HG03039 (cell line): Measurements from ENCODE around the gene RABGAP1L.
"Not testable (repeated sequence)": the region's sequence is repeated elsewhere in the genome, so short reads cannot be mapped to it uniquely, and the experiment has no call there.

Experiments
- ATAC-seq: cut with Tn5 transposase; IDR thresholded peaks from one replicate; pipeline ENCODE4 v1.9.1; 2021; ENCODE audit warnings: mild to moderate bottlenecking, moderate library complexity; ENCODE audit not compliant: unreplicated experiment

Gene RABGAP1L

DNA sequence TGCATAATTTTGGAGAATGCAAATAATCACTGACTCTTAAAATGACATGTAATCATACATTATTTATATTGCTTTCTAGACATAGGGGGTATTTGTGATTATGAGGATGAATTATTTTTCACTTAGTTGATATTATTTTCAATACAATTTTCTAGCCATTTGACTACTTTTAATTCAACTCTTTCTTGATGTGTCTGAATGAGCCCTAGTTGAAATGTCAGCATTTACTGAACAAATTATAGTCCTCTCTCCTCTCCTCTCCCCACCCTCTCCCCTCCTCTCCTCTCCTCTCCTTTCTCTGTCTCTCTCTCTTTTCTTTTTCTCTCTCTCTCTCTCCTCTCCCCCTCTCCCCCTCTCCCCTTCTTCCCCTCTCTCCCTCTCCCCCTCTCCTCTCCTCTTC, 483.1 kb downstream of the RABGAP1L start:
- no peak for ATAC-seq

DNA sequence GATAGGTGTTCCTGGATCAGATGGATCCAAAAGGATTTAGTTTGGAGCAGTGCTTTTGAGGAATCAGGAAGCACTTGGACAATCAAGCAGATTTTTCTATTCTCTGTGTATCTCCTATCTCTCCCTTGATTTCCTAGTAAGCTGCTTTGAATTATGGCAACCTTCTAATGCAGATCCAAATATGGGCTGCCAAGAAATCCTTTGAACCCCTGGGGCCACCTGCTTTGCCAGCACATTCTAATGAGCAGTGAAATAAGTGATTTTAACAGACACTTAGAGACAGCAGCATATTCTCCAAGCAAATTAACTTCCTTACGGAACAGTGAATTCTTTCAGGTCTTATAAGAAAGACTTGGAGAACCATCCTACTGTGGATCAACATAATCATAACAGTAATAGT, 483.9 kb downstream of the RABGAP1L start:
- ATAC-seq: no peak

DNA sequence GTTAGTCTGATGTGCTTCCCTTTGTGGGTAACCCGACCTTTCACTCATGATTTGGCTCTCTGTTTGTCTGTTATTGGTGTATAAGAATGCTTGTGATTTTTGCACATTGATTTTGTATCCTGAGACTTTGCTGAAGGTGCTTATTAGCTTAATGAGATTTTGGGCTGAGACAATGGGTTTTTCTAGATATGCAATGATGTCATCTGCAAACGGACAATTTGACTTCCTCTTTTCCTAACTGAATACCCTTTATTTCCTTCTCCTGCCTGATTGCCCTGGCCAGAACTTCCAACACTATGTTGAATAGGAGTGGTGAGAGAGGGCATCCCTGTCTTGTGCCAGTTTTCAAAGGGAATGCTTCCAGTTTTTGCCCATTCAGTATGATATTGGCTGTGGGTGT, 490.3 kb downstream of the RABGAP1L start:
- ATAC-seq: not testable (repeated sequence)

DNA sequence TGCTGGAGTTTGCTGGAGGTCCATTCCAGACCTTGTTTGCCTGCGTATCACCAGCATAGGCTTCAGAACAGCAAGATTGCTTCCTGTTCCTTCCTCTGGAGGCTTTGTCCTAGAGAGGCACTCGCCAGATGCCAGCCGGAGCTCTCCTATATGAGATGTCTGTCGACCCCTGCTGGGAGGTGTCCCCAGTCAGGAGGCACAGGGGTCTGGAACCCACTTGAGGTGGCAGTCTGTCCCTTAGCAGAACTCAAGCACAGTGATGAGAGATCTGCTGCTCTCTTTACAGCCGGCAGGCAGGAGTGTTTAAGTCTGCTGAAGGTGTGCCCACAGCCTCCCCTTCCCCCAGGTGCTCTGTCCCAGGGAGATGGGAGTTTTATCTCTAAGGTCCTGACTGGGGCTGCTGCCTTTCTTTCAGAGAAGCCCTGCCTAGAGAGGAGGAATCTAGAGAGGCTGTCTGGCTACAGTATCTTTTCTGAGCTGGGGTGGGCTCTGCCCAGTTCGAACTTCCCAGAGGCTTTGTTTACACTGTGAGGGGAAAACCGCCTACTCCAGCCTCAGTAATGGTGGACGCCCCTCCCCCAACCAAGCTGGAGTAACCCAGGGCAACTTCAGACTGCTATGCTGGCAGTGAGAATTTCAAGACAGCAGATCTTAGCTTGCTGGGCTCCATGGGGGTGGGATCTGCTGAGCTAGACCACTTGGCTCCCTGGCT, 493.4 kb downstream of the RABGAP1L start:
- ATAC-seq: no peak

DNA sequence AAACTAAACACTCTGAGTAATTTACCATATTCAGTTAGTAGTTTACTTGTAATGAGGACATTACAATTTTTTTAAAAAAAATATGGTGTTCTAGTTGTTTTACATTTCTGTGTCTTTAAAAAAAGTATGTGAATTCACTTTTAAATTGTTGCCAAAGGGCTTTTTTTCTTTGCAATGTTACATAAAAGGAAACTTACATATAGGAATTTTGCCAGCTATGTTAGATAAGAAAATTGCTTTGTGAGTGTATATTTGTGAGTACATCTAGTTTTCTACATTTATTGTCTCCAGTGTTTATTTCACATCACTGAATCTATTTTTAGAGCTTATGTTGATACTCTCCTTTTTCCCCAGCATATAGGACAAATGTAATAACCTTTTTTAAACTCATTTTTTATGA, 495.2 kb downstream of the RABGAP1L start:
- no peak for ATAC-seq

DNA sequence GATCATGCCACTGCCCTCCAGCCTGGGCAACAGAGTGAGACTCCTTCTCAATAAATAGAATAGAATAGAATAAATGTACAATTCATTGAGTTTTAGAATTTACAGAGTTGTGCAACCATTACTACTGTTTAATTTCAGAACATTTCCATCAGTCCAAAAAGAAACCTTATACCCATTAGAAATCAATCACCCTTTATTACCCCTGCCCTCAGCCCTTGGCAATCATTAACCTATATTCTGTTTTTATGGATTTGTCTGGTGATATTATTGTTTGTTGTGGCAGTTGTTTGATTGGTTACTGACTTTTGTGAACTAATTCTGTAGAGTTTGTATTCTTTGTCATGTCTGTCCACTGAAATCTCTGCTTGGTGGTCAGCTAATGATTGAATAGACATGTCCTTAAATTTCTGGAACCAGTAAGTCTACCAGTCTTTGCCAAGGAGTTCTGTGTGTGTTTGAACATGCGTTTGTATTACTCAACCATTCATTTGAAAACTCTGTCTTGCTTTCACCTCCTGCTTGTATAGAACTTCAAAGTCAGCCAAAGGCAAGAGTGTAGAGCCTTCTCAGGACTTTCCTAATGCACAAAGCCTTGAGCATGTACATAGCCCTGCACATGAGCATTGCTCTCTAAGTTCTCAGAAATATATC, 497.2 kb downstream of the RABGAP1L start:
- no peak for ATAC-seq

DNA sequence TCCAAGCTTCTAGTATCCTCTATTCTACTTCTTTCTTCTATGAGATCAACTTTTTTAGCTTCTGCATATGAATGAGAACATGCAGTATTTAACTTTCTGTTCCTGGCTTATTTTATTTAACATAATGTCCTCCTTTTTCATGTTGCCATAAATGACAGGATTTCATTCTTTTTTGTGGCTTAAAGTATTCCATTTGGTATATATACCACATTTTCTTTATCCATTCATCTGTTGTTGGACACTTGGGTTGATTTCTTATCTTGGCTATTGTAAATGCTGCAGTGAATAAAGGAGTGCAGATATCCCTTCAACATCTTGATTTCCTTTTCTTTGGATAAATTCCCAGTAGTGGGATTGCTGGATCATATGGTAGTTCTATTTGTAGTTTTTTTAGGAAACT, 498.1 kb downstream of the RABGAP1L start:
- ATAC-seq: no peak

DNA sequence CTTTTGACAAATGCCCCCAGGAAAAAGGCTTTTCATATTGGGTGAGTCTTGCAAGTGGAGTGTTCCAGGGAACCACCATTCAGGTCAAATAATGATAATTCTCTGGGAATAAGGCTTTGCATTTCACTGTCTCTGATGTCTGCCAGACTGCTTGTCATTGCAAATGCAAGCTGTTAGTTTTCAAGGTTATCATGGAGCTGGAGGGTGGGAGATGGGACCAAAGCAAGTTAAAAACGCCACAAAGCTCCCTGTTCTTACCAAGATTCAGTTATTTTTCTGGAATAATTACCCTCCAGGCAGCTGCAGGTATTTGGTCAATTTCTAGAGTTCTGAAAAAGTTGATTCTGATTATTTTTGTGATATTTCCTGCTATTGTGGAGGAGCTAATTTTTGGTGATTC, 498.6 kb downstream of the RABGAP1L start:
- ATAC-seq: no peak

DNA sequence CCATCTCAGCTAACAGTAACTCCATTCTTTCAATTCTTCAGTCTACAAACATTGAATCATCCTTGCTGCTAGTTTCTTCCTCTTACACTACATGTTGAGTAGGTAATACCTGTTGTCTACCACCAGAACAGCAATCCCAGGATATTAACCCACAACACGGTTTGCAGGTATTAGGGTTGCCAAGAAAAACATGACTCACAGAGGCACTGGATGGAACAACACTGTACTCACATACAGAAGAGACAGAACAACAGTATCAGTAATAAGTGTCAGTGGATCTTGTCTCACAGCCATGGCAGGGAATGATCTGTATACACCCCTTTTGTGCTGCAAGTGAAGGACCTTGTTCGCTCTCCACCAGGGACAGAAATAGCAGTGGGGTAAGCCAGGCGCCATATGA, 500.5 kb downstream of the RABGAP1L start:
- ATAC-seq: no peak

DNA sequence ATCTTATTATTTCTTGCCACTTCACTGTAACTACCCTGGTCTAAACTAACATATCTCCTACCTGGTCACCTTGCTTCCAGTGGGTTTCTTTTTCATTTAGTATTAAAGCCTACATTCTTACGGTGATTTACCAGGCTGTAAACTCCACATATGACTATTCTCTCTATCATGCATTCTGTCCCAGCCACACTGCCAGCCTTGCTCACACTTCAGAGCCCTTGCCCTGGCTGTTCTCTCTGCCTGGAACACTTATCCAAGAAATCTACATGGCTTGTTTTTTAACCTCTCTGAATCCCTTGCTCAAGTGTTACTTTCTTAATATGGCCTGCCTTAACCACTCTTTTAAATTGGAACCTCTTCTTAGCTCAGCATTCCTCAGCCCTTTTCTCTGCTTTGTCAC, 501.2 kb downstream of the RABGAP1L start:
- ATAC-seq: no peak

DNA sequence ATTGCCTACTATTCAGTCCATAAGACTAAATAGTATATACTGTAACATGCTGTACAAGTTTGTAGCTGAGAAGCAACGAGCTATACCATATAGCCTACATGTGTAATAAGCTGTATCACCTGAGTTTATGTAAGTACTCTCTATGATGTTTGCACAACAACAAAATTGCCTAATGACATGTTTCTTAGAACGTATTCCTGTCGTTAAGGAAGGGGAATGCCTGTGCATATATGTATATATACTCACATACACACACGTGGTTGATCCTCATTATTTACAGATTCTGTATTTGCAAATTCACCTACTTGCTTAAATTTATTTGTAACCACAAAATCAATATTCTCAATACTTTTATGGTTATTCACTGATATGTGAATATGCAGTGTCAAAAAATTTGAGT, 504.0 kb downstream of the RABGAP1L start:
- ATAC-seq: no peak

DNA sequence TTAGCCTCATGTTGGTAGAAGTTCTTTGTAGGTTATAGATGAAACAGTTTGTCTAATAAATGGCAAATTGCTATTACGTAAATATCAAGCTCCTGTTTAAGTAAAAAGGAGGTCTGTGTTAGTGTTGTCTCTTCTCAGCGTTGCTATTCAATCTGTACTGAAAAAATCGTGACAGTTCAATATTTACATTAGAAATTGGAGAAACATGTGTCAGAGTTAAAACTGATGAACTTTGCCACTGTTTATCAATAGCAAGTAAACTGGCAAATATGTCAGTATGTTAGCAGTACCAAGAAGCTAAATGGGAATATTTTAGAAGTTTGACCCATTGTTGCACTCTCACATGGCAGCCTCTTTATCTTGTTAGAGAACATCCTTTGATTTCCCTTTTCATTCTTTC, 506.9 kb downstream of the RABGAP1L start:
- ATAC-seq: no peak

DNA sequence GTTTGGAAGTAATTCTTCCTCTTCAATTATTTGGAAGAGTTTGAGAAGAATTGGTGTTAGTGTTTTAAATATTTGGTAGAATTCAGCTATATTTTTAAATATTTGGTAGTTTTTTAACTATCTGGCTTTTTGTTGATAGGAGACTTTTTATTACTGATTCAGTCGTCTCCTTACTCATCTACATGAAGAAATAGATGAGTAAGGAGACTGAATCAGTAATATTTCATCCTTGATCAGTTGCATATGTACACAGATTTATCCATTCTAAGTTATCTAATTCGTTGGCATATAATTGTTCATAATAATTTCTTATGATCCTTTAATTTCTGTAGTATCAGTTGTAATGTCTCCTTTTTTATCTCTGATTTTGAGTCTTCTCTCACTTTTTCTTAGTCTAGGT, 512.5 kb downstream of the RABGAP1L start:
- ATAC-seq: no peak

DNA sequence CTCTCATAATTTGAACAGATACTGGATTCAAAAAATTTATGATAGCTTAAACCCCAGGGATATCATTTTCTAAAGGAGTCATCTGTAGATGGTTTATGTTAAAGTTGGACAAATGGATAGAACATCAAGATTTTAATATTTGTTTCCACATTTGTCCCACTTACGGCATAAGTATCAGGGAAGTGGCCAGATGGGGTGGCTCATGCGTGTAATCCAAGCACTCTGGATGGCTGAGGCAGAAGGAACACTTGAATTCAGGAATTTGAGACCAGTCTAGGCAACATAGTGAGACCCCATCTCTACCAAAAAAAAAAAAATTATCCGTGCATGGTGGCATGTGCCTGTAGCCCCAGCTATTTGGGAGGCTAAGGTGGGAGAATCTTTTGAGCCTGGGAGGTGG, 517.5 kb downstream of the RABGAP1L start:
- no peak for ATAC-seq

DNA sequence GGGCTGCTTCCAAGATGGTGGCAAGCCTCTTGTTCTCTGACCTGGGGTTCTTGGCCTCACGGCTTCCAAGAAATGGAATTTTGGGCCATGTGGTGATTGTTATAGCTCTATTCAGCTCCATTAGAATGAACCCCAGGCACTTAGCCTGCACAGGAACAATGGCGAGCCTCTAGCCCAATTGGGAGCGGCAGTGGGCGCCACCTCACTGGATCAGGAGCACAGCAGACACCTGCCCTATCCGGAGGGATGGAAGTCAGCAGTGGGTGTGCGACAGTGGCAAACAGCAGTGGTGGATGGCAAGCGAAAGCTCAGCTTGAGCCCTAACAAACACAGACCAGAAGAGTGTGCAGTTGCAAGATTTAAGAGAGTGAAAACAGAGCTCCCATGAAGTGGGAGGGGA, 519.3 kb downstream of the RABGAP1L start:
- ATAC-seq: no peak

DNA sequence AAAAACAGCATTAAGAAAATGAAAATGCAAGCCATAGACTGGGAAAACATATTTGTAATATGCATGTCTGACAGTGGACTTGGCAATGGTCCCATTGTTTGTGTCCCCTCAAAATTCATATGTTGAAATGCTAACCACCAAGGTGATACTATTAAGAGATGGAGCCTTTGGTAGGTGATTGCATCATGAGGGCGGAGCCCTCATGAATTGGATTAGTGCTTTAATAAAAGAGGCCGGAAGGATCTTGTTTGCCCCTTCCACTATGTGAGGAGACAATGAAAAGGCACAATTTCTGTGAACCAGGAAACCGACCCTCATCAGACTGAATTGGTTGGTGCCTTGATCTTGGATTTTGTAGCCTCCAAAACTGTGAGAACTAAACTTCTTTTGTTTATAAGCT, 520.8 kb downstream of the RABGAP1L start:
- no peak for ATAC-seq

DNA sequence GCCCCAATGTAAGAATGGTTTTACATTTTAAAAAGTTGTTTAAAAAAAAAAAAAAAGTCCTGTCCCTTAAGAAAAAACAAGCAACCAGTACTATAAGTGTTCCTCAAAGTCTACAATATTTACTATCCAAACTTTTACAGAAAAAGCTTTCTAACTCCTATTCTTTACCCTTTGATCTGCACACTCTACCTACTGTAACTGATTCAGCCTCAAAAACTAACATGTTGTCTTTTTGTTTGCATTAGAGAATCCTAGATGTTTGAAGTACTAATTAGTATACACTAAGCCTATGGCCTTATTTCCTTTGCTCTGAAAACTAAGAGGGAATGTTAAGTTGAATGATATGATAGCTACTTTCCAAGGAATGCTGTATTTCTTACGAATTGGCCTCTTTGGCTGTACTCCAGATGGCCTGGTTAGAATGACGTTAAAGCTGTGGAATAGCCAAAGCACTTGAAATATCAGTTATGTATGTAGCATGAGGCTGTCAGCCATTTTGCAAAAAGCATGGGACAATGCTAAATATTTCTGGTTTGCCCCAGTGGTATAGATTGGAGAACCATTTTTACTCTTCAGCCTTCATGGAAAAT, 523.2 kb downstream of the RABGAP1L start:
- no peak for ATAC-seq

DNA sequence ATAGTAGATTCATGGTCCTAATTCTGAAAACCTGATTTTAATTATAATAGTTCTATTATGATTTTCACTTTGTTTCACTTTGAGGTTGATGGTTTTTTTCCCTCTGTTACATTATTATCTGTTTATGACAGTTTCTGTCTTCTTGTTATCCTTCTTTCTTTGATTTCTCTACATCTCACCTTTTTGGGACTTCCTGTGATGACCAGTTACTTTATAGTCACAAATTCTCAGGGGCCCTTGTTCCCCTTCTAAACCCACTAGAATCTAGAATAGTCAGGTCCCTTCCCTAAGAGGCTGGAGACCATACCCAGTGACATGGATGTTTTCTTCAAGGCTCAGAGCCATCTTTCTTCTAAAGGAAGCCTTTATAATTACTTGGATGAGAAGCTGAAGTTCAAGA, 526.9 kb downstream of the RABGAP1L start:
- no peak for ATAC-seq

DNA sequence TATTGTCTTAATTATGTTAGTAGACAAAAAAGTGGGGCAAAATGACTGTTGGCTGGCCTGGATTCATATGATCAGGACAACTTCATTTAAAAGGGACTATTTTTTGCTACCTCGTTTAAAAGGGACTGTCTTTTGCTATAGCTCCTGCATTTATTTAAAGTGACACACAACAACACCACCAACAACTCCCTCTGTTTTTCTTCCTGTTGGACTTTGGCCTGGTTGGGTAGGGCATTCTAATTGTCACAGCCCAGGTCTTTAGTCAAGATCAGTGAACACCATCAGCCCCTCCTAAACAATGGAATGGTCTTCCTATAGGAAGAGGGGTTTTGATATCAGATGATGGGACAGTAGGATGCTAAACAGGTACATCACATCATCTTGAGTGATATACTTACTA, 530.2 kb downstream of the RABGAP1L start:
- no peak for ATAC-seq

DNA sequence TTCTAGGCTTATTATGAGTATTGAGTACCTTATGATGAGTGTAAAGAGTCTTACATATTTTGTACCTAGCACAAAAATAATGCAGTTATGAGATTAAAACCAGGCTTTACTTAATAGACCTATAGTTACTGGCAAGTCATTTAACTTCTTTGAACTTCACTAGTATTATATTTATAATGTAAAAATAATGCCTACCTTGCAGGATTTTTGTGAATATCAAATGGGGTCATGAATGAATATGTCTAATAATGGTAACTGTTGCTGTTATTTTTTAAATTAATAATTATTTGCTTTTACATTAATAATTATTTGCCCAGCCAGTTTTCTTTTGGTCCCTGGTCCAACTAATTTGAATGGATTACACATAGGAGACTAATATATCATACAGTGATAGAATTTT, 530.9 kb downstream of the RABGAP1L start:
- ATAC-seq: no peak

DNA sequence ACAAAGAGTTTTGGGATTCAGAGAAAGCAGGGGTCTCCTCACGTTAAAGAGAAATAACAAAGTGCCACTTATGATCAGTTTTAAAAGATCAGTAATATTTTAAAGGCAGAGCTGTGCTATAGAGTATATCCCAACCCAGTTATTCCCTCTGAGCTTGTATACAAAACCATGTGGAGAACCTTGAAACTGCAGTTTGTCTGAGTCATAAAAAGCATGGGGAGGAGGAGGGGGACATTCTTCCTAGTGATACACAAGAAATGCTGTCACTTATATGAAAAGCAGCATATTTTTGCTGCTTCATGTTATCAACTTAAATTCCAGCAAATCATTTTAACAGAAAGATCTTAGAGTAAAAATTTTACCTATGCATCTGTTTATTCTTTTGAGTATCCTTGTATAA, 533.0 kb downstream of the RABGAP1L start:
- no peak for ATAC-seq

DNA sequence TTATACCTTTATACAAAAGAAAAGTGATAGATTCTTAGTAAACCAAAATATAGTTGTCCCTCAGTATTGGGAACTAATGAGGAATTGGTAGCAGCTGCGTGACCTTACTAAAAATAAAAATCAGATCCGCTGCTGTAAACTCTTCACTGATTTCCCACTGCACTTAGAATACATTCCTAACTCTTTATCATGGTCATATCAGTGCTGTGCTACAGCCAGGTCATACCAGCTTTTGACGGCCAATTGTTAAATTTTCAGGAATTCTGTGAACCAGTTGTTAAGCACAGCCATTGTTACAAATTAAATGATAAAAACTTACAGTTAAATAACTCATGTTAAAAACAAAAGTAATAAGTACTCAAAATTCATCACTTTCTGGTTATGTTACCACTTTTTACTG, 533.8 kb downstream of the RABGAP1L start:
- no peak for ATAC-seq

DNA sequence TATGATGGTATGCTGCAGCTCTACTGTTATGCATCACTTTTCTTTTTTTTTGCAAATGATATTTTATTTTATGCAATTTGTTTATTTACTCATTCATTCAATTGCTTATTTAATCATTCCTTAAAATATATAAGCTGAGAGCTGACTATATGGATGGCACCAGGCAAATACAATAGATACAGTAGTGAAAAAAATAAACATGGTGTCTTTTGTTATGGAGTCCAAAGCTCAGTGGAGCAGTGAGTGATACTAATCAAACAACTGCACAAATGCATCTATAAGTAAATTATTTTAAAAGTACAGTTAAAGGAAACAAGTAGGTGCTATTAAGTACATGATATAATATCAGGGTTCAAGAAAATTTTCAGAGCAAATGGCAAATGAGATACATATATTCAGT, 534.2 kb downstream of the RABGAP1L start:
- not testable (repeated sequence) for ATAC-seq
